ENCODE data around the gene GIMAP4. TPM values are rescaled to one million over a fixed set of nuclear protein-coding genes. Genes with fewer than 3 reads are reported as not detected.
"Not testable (repeated sequence)": the region's sequence is repeated elsewhere in the genome, so short reads cannot be mapped to it uniquely, and the experiment has no call there.

GIMAP4 gene
- not detected in 2 replicates for polyA plus RNA-seq (2014; cell fraction: cytosol; rRNA removed)
- not detected in 2 replicates for polyA plus RNA-seq (2014; cell fraction: nucleus; rRNA removed)

DNA sequence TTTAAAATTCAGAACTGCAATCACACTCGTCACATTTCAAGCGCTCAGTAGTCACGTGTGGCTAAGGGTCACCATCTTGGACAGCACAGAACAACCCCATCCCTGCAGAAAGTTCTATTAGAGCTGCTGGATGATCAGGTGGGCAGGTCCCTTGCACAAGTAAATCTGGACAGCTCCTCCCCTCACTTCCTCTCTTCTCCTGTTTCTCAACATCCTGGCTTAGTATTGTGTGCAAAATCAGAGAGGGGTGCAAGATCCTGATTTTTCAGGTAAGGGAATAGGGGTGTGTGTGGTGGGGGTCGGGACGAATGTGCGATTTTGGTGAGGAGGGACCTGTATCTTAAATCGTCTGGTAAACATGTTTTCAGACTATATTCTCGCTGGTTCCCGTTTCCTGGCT lies at the start of gene GIMAP4:
TSS of gene GIMAP4 (plus strand) at position 222 of the 400 bp plus-strand sequence. CDS start 2,512 bp downstream, outside the sequence.
- DNase-seq (ENCODE audit: low spot score): no peak

DNA sequence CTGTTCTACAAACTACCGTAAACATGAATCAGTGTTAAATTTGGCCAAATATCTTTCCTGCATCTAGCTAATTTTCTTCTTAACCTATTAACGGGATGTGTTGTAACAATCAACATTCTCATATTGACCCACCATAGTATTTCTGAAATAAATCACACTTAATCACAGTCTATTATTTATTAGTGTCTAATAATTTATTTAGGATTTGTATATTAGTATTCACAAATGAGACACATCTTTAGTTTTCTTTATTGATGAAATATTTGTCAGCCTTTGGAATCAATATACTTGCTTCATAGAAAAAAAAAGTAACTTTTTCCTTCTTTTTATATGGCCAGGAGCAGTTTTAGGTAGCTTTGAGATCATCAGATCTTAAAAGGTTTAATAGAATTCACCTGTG lies 47.9 kb upstream of the GIMAP4 start:
- no peak for DNase-seq (ENCODE audit: low spot score)

DNA sequence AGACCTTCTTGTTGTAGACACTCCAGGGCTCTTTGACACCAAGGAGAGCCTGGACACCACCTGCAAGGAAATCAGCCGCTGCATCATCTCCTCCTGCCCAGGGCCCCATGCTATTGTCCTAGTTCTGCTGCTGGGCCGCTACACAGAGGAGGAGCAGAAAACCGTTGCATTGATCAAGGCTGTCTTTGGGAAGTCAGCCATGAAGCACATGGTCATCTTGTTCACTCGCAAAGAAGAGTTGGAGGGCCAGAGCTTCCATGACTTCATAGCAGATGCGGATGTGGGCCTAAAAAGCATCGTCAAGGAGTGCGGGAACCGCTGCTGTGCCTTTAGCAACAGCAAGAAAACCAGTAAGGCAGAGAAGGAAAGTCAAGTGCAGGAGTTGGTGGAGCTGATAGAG lies 47.0 kb upstream of the GIMAP4 start:
- DNase-seq (ENCODE audit: low spot score): no peak

DNA sequence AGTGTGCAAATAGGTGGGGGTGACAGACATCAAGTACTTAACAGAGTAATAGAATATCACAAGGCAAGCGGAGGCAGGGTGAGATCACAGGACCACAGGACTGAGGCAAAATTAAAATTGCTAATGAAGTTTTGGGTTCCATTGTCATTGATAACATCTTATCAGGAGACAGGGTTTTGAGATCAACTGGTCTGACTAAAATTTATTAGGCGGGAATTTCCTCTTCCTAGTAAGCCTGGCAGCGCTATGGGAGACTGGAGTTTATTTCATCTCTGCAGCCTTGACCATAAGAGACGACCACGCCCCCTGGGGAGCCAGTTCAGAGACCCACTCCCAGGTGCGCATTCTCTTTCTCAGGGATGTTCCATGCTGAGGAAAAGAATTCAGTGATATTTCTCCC lies 44.3 kb upstream of the GIMAP4 start:
- DNase-seq (ENCODE audit: low spot score): not testable (repeated sequence)

DNA sequence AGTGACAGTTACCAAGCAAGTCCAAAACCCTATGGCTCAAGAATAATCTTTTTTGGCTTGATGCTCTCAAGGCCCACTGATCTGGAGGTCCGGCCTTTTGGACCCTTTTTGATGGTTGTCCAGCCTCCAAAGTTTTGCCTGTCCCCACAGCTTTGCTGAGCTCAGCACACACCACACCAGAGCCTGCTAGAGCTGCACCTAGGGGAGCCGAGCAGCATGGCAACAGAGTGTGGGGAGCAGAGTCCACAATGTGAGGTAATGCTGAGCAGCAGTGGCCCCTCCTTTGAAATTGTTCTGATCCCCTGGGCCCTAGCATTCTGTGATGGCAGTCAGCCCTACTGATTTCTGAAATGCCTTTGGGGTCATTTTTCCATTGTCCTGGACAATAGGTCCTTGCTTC lies 43.2 kb upstream of the GIMAP4 start:
- DNase-seq (ENCODE audit: low spot score): no peak

DNA sequence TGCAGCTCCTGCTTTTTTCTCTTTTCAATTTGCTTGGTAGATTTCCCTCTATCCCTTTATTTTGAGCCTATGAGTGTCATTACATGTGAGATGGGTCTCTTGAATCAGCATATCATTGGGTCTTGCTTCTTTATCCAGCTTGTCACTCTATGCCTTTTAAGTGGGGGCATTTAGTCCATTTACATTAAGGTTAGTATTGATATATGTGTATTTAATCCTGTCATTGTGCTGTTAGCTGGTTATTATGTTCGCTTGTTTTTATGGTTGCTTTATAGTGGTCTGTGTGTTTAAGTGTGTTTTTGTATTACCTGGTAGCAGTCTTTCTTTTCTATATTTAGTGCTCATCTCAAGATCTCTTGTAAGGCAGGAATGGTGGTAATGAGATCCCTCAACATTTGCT lies 35.5 kb upstream of the GIMAP4 start:
- no peak for DNase-seq (ENCODE audit: low spot score)

DNA sequence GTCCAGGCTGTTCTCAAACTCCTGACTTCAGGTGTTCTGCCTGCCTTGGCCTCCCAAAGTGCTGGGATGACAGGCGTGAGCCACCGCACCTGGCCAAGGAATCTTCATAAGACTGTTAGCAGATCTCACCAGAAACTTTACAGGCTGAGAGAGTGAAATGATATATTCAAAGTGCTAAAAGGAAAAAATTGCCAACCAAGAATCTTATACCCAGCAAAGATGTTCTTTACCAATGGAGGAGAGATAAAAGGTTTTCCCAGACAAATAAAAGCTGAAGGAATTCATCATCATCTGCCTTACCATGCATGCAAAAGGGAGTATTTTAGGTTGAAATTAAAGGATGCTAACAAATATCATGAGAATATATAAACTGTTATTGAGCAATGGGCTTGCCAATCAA lies 28.9 kb upstream of the GIMAP4 start:
- no peak for DNase-seq (ENCODE audit: low spot score)

DNA sequence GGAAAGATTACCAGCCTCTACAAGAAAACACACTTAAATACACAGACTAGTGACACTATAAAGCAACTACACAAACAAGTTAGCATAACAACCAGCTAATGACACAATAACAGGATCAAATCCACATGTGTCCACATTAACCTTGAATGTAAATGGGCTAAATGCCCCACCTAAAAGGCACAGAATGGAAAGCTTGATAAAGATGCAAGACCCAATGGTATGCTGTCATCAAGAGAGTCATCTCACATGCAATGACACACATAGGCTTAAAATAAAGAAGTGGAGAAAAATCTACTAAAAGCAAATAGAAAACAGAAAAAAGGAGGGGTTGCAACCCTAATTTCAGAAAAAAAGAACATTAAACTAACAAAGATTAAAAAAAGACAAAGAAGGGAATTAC lies 14.0 kb upstream of the GIMAP4 start:
- no peak for DNase-seq (ENCODE audit: low spot score)

DNA sequence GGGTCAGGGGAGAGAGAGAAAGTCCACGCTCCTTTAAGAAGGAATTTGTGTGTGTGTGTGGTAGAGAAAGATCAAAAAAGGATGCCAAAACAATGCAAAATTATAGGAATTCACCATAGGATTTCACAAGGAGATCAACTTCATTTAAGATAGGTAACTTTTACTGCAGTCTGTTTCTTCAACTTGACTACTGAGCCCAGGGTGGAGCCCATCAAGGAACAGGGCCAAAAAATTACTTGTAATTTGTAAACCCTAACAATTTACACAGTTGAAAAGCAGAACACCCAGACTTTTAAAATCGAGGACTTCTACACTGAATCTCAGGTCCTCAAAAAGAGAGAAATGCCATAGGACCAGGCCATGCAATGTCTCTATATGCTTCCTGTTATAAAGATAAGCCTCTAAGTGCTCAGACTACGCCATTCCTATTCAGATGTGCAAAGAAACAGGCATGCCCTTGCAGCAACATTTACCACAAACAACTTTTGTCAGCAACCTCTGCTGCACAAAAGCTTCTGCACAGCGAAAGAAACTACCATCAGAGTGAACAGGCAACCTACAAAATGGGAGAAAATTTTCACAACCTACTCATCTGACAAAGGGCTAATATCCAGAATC lies 10.6 kb upstream of the GIMAP4 start:
- no peak for DNase-seq (ENCODE audit: low spot score)

DNA sequence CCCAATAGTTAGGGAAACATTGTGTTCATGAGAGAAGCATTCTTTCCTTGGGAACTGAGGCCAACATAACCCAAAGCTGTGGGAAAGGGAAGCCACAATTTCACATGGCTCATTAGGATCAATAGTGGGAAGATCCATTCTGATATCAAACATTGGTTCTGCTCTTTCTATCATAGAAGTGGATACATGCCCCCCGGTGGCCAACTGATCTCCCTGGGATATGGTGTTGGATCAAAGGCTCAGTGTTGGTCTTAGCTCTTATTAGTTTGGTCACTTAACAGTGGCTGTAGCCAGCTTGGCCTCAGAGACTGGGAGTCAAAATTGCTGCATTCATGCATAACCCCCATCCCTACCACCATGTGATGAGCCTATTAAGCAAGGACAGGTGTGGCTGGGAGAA lies 6.7 kb upstream of the GIMAP4 start:
- DNase-seq (ENCODE audit: low spot score): no peak

DNA sequence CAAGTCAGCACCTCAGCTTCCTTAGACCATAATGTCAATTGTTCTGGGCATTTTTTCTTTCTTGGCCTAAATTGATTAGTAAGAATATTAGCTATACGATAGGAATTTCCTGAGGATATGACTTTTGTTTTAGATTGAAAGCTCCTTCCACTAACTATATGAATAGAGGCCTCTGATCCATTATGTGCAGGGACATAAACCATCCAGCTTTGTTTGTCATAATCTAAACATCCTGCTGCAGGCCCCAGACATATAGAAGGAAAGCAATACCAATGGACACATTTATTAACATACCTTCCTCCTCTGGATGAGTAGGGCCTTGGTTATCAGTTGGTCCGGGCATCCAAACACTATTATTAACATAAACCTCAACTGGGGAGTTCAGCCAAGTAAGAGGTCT lies 4.3 kb upstream of the GIMAP4 start:
- DNase-seq (ENCODE audit: low spot score): no peak

DNA sequence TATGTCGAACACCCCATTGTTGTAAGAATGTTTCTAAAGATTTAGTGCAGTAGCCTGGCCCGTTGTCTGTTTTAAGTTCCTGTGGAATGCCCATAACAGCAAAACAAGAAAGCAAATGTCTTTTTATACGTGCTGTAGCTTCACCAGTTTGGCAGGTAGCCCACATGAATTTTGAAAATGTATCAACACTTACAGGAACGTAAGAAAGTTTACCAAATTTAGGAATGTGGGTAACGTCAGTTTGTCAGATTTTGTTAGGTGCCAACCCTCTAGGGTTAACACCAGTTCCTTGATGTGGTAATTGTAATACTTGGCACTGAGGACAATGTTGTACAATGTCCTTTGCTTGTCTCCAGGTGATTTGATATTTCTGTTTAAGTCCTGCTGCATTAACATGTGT lies 3.2 kb upstream of the GIMAP4 start:
- DNase-seq (ENCODE audit: low spot score): no peak

DNA sequence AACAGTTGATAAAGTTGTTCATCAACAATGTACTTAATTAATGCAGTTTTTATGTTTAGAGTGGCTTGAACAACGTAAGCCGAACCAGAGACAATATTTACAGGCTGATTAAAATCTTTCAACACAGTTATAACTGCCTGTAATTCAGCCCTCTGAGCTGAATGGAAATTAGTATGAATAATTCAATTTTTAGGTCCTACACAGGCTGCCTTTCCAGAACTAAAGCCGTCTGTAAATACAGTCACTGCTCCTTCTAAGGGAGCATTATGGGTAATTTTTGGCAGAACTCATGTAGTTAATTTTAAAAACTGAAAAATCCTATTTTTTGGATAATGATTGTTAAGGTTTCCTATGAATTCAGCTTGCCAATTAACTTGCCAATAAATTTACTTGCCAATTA lies 2.6 kb upstream of the GIMAP4 start:
- DNase-seq (ENCODE audit: low spot score): no peak

DNA sequence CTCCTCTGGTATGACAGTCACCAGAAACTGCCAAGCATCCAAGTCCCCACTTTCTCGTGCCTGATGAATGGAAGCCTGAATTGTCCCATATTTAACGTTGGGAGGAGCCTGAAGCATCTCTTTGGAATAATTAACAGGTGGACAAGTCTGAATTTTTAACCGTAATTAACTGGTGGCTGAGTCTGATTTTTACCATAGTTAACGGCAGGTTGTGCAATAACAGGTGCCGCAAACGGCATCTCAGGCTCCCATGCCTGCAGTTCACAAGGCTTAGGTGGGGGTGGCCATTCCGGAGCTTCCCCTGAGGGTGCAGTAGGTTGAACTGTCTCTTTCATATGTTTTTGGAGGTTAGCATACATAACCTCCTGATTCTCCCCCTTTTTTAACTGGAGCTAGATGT lies 2.0 kb upstream of the GIMAP4 start:
- no peak for DNase-seq (ENCODE audit: low spot score)

DNA sequence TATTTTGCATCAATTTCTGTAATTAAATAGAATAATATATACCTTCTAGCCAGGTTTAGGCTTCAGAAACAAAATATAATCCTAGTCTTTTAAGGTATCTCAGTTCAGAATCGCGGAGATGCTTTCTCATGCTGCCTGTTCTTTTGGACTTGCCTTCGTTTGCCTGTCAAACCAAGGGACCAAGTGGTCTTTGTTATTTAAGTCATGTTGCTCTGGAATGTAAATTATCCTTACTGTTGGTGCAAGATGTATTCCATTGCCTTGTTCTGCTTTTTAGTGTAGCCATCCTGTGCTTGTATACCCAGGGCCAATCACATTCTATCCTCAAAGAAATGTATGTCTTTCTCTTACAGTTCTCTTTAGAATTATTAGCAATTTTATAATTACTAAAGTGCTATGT lies 1.1 kb upstream of the GIMAP4 start:
- DNase-seq (ENCODE audit: low spot score): no peak

DNA sequence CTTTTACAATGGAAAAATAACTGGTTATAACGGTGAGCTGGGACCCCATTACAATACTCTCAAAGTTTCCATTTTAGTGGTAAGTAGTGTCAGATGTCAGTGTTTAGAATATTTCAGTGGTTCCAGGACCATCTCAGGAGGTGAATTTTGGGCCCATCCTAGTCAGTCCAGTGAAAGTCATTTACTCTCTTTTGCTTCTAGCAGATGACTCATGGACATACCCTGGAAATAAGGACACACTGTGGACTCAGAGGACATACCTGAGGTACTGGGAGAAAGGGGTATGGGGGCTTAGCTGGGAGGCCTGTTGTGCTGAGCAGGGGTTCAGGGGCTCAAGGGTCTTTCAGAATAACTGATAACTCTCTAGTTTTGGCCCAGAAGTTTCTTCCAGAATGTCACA lies 618 bp upstream of the GIMAP4 start:
- no peak for DNase-seq (ENCODE audit: low spot score)

DNA sequence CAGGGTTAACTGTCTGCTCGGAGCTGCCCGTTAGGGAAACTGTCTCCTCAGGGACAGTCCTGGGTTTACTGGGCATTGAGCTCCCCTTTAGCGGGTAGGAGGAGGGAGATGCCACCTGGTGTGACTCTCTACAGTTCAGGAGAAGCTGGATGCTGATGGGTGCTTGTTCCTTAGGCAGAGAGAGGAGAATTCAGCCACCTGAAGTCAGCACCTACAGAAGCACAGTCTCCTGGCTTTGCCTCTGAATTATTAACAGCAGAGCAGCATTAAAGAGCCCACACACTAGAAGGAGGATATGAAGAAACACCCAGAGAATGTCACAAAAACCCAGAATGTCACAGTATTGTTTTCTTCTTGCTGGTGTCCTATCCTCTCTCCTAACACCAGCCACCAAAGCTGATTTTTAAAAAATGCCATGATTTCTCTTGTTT lies 696 bp downstream of the GIMAP4 start:
- DNase-seq (ENCODE audit: low spot score): no peak

DNA sequence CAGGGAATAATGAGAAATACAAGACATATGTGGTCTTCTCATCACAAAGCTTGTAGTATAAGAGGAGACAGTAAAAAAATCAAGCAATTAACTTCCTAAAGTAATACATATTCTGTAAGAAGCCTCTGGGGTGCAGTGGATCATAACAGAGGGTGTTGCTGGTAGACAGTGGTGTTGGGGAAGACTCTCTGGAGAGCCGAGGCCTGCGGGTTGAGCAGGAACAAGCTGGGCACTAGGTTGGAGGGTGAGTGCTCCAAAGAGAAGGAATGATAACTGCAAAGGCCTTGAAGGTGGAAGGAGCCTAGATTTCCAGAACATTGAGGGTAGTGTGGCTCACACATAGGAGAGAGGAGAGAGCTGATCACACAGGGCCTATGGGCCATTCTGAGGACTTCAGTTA lies 1.5 kb downstream of the GIMAP4 start:
- DNase-seq (ENCODE audit: low spot score): no peak

DNA sequence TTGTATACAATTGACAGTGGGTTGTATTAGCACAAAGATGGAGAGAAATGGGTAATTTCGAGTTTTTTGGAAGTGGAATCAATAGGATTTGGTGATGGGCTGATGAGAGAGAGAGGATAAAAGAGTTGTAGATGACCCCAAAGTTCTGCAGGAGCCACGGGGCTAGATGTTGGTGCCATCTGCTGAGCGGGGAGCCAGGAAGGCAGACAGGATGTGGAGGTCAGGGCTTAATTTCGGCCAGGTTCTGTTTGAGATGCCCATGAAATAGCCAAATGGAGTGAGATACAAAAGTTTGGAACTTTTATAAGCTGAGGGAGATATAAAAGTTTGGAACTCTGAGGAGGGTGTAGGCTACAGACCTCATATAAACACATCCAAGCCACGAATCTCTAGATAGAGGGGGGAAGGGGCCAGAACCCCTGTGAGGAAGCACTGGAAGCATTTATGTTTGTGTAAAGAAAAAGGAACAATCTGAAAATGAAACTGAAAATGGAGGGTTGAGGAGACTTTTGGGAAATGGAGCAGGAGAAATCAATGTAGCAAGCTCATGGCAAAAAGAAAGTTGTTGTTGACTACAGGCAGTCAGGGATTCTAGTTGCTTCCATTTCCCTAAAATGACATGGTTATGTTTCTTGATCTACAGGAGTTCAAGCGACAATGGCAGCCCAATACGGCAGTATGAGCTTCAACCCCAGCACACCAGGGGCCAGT lies 2.2 kb downstream of the GIMAP4 start:
- DNase-seq (ENCODE audit: low spot score): no peak

DNA sequence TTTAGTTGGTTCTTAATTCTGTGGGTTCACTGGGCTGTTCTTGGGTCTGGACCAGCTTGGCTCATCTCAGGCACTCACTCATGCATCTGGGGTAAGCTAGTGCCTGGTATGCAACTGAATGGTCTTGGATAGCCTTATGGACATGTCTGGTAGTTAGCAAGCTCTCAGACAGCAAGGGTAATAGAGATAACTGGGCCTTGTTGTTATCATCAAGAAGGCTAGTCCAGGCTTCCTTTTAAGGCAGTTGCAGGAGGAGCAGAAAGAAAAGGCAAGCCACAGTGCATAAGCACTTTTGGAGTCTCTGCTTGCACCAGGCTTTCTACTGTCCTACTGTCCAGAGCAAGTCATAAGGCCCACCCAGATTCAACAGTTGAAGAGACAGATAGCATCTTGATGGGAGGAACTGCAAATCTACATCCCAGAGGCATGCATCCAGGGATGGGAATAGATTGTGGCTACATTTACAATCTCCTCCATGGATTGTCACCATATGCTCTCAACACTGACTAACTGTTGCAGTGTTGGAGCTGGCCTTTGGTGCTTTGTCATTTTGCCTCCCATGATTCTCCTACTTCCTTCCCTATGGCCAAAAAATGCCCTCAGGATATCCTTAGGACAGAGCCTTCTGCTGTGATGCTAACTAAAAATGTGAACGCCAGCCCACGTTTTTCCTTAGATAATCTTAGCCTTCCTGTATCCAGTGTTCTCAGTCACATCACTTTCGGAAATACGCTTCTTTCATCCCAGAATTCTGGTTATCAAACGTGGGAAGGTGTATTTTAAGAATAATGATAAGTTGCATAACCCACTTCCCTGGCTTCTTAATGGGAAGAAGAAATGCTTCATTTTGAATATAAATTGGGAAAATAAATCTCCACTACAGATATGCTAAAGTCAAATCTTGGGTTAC lies 3.6 kb downstream of the GIMAP4 start:
- DNase-seq (ENCODE audit: low spot score): no peak

DNA sequence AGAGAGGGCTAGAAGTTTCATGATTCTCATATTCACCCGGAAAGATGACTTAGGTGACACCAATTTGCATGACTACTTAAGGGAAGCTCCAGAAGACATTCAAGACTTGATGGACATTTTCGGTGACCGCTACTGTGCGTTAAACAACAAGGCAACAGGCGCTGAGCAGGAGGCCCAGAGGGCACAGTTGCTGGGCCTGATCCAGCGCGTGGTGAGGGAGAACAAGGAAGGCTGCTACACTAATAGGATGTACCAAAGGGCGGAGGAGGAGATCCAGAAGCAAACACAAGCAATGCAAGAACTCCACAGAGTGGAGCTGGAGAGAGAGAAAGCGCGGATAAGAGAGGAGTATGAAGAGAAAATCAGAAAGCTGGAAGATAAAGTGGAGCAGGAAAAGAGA lies 5.3 kb downstream of the GIMAP4 start:
- no peak for DNase-seq (ENCODE audit: low spot score)

DNA sequence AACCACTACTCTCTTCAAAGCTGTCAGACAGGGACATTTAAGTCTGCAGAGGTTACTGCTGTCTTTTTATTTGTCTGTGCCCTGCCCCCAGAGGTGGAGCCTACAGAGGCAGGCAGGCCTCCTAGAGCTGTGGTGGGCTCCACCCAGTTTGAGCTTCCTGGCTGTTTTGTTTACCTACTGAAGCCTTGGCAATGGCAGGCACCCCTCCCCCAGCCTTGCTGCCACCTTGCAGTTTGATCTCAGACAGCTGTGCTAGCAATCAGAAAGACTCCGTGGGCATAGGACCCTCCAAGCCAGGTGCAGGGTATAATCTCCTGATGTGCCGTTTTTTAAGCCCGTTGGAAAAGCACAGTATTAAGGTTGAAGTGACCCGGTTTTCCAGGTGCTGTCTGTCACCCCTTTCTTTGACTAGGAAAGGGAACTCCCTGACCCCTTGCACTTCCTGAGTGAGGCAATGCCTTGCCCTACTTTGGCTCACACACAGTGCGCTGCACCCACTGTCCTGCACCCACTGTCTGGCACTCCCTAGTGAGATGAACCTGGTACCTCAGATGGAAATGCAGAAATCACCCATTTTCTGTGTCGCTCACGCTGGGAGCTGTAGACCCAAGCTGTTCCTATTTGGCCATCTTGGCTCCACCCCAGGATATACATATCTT lies 12.9 kb downstream of the GIMAP4 start:
- DNase-seq (ENCODE audit: low spot score): not testable (repeated sequence)
